Measurements from ENCODE around the gene CTU2. TPM values are rescaled to one million over a fixed set of nuclear protein-coding genes. Genes with fewer than 3 reads are reported as not detected.

CTU2 gene
- total and polyA plus RNA-seq, 9 of the 15 experiments (the other 6 are each of a cell fraction or from before 2014, with no cell fraction given) = 1.3 to 105 (median 23.2) TPM

DNA sequence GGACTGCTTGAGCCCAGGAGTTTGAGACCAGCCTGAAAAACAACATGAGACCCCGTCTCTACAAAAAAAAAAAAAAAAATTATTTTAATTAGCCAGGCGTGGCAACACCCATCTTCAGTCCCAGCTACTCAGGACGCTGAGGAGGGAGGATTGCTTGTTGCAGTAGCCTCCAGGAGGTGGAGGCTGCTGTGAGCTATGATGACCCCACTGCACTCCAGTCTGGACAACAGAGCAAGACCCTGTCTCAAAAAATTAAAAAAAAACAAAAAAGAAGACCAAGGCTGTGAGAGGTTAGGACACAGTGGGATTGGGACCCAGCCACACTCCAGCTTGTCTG lies 18.7 kb upstream of the CTU2 start (continued):
- TF ChIP-seq ZBTB1 (CRISPR knock-in tag; IDR thresholded peaks at IDR 0.05; ENCODE audit: borderline replicate concordance, low read depth) = no peak
- TF ChIP-seq MCM5 (IDR thresholded peaks at IDR 0.05; ENCODE audit: low read depth) = no peak
- TF ChIP-seq NFIC (IDR thresholded peaks at IDR 0.05) = no peak
- TF ChIP-seq ZNF175 (CRISPR knock-in tag; IDR thresholded peaks at IDR 0.05; ENCODE audit: low read depth) = 0 out of 2 replicates have a peak, but pooled peaks have one; percentile 21
- no peak for TF ChIP-seq ELK1 (CRISPR knock-in tag; IDR thresholded peaks at IDR 0.05)
- no peak for TF ChIP-seq EWSR1 (IDR thresholded peaks at IDR 0.05; ENCODE audit: borderline replicate concordance, low read depth, partially characterized antibody)
- TF ChIP-seq ZNF75A (CRISPR knock-in tag; IDR thresholded peaks at IDR 0.05) = no peak
- TF ChIP-seq RBM39 (optimal IDR thresholded peaks at IDR 0.05; ENCODE audit: low read depth, low read length) = no peak
- 0 out of 4 replicates have a peak, but pooled peaks of 1 of the 2 experiments have one; percentile 46 for TF ChIP-seq FOXA3 (CRISPR knock-in tag; conservative IDR thresholded peaks at IDR 0.05 in 1 of 2, IDR thresholded peaks at IDR 0.05 in 1 of 2)
- no peak for TF ChIP-seq SMARCB1 (IDR thresholded peaks at IDR 0.05; ENCODE audit: insufficient read length, low read depth)
- no peak for TF ChIP-seq SRSF1 (IDR thresholded peaks at IDR 0.05; ENCODE audit: low read depth, low read length)
- no peak for TF ChIP-seq SIN3B (IDR thresholded peaks at IDR 0.05; ENCODE audit: low read depth)
- no peak for TF ChIP-seq ZZZ3 (IDR thresholded peaks at IDR 0.05)
- no peak for TF ChIP-seq NFXL1 (CRISPR knock-in tag; IDR thresholded peaks at IDR 0.05)
- no peak for TF ChIP-seq MTF1 (CRISPR knock-in tag; IDR thresholded peaks at IDR 0.05; ENCODE audit: borderline replicate concordance)
- no peak for TF ChIP-seq PHB2 (IDR thresholded peaks at IDR 0.05; ENCODE audit: low read depth)
- TF ChIP-seq ZNF398 (CRISPR knock-in tag; IDR thresholded peaks at IDR 0.05) = no peak
- no peak for TF ChIP-seq NCOA4 (IDR thresholded peaks at IDR 0.05; ENCODE audit: partially characterized antibody)
- no peak for TF ChIP-seq NEUROD1 (IDR thresholded peaks at IDR 0.05; ENCODE audit: borderline replicate concordance, low read depth, low read length, partially characterized antibody)
- TF ChIP-seq CHCHD3 (CRISPR knock-in tag; IDR thresholded peaks at IDR 0.05) = no peak
- TF ChIP-seq ZNF583 (CRISPR knock-in tag; IDR thresholded peaks at IDR 0.05) = no peak
- TF ChIP-seq OTX1 (CRISPR knock-in tag; IDR thresholded peaks at IDR 0.05) = no peak
- no peak for TF ChIP-seq ZKSCAN8 (CRISPR knock-in tag; IDR thresholded peaks at IDR 0.05)
- TF ChIP-seq ARID4B (CRISPR knock-in tag; IDR thresholded peaks at IDR 0.05) = no peak
- no peak for TF ChIP-seq FOXA1 (IDR thresholded peaks at IDR 0.05; ENCODE audit: borderline replicate concordance)
